ELF-1 (cell line): Measurements from ENCODE around the gene RNU11.
"Not testable (repeated sequence)": the region's sequence is repeated elsewhere in the genome, so short reads cannot be mapped to it uniquely, and the experiment has no call there.

Experiments
- DNase-seq: peaks from one replicate; pipeline ENCODE4 v3.0.0-alpha.2; 2016; ENCODE audit warnings: low read depth, low spot score

Gene RNU11

GRCh38 chr1:28648474-28649198 is at the start of gene RNU11:
TSS of gene RNU11 (plus strand) at chr1:28648600.
- peak; percentile 98 for DNase-seq

GRCh38 chr1:28601696-28602095 is 46.7 kb upstream of the RNU11 start:
- DNase-seq: no peak

GRCh38 chr1:28602536-28603439 is 45.6 kb upstream of the RNU11 start:
- peak; percentile 48 for DNase-seq

- no peak for DNase-seq
These were observed 44.0 kb upstream of the RNU11 start for GRCh38 chr1:28604411-28604810.

GRCh38 chr1:28604962-28605361 is 43.4 kb upstream of the RNU11 start:
- no peak for DNase-seq

- DNase-seq: no peak
These were observed 41.6 kb upstream of the RNU11 start for GRCh38 chr1:28606771-28607170.

GRCh38 chr1:28613175-28613574 is 35.2 kb upstream of the RNU11 start:
- DNase-seq: no peak

- DNase-seq: no peak
These were observed 16.7 kb upstream of the RNU11 start for GRCh38 chr1:28631713-28632112.

GRCh38 chr1:28632560-28632959 is 15.8 kb upstream of the RNU11 start:
- no peak for DNase-seq

- no peak for DNase-seq
These were observed 7.6 kb upstream of the RNU11 start for GRCh38 chr1:28640766-28641165.

GRCh38 chr1:28642056-28642846 is 6.1 kb upstream of the RNU11 start:
- no peak for DNase-seq

- DNase-seq: peak; percentile 99
These were observed 5.4 kb upstream of the RNU11 start, which contains the start of gene TAF12 for GRCh38 chr1:28642847-28643635. TSS of gene TAF12 (minus strand) at chr1:28643067. CDS start at chr1:28622081, 20,986 bp downstream.

- no peak for DNase-seq
These were observed 3.9 kb upstream of the RNU11 start for GRCh38 chr1:28644494-28644893.

GRCh38 chr1:28645406-28645805 is 3.0 kb upstream of the RNU11 start:
- DNase-seq: not testable (repeated sequence)

GRCh38 chr1:28646040-28646439 is 2.4 kb upstream of the RNU11 start:
- DNase-seq: peak; percentile 55

- DNase-seq: peak; percentile 97
These were observed 359 bp upstream of the RNU11 start for GRCh38 chr1:28648008-28648473.

- DNase-seq: not testable (repeated sequence)
These were observed 4.7 kb downstream of the RNU11 start for GRCh38 chr1:28653063-28653462.

- DNase-seq: not testable (repeated sequence)
These were observed 5.5 kb downstream of the RNU11 start for GRCh38 chr1:28653870-28654269.

GRCh38 chr1:28655448-28656311 is 7.3 kb downstream of the RNU11 start:
- DNase-seq: not testable (repeated sequence)

- no peak for DNase-seq
These were observed 7.9 kb downstream of the RNU11 start for GRCh38 chr1:28656335-28656734.
